GM04503 (cell line): ENCODE measurements around the gene MTFR2.
"Not testable (repeated sequence)": the region's sequence is repeated elsewhere in the genome, so short reads cannot be mapped to it uniquely, and the experiment has no call there.

ENCODE experiments used
- DNase-seq: peaks from one replicate; pipeline ENCODE4 v3.0.0-alpha.2; 2012; ENCODE audit warnings: low read depth

MTFR2 gene

DNA sequence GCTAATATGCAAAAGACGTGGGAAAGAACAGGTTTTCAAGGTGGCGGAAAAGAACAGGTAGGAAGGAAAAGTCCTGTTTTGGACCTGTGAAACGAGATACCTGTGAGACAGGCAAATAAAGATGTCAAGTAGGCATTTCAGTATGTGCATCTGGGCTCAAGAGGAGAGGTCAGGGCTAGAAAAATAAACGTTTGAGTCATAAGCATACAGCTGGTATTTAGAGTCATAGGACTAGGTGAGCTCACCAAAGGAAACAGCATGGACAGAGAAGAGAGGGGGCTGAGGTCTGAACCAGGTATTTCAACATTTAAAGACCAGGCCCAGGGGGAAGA lies 14.9 kb downstream of the MTFR2 start:
- no peak for DNase-seq

DNA sequence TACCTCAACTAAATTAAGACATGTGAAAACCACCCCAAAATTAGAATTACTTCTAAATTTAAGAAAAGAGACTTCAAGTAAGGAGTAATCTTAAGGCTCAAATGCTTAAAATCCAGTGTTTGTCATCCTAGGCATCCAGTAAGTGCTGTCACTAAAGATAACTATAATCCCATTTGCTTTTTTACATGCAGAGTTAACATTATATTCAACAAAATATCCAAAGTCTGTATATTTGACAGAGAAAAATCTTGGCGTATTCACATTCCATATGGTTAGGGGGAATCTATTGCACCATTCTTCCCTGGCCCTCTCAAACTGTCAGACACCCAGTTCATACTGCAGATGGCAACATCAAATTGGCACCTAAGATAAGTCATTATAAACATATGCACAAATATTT lies 17.4 kb downstream of the MTFR2 start:
- no peak for DNase-seq

DNA sequence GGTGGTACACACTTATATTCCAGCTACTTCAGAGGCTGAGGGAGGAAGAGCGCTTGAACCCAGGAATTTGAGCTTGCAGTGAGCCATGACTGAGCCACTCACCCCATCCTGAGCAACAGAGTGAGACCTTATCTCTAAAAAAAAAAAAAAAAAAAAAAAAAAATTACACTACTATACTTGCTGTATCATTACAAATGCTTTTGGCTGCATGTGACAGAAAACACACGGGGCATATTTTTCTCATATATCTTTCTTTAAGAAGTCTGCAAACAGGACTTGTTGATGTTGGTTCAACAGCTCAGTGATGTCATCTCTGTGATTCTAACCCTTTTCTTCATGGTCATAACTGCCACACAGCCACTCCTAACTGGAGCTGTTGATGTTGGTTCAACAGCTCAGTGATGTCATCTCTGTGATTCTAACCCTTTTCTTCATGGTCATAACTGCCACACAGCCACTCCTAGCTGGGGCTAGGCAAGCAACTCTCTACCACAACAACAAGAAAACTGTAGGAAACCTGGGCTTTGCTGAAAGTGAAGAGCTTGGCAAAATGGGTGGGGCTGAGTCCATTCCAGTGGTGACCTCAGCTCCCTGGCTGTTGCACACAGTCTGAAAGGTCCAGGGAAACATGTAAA lies 19.8 kb downstream of the MTFR2 start:
- DNase-seq: no peak

DNA sequence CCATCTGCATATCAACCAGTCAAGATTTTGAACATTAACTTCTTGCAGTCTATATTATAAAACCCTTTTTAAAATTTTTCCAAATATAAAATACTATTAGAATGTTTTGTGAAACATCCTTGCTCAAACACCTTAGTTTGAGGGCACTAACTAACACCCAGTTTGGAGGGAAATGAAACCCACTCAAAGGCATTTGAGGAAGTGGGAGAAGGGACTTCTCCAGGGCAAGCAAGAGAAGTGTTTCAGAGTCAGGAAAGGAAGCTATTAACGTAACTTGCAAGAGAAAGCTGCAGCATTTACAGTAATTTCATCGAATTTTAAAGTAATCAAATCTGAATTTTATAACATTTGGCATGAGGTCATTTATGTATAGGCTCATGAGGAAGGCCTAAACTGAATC lies 21.3 kb downstream of the MTFR2 start:
- no peak for DNase-seq

DNA sequence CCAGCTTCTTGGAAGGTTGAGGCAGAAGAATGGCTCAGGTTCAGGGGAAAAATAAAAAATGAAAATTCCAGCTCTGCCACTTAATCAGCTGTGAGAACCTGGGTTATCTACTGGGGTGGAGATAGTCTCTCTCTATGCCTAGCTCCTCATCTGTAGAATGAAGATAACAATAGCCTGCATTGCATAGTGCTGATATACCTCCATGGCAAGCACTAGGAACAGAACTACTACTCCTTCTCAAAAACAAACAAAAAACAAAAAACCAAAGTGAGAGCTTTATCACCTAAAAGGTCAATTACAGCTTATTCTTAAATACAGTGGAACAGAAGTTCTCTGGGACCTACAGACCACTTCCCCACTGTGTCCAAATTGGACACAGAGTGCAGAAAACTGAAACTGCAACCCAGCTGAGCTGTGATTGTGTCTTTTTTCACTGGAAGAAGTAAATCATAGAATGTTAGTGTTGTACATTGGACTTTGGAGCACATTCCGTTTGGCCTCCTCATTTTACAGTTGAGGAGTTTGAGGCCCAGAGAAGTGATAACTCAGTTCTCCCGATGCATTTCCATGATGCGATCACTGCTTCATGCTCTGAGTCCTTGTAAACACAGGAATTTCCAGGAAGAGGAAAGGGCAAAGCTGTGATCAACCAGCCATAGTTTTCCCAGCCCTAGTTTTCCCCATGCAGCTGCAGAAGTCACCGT lies 23.3 kb downstream of the MTFR2 start:
- no peak for DNase-seq

DNA sequence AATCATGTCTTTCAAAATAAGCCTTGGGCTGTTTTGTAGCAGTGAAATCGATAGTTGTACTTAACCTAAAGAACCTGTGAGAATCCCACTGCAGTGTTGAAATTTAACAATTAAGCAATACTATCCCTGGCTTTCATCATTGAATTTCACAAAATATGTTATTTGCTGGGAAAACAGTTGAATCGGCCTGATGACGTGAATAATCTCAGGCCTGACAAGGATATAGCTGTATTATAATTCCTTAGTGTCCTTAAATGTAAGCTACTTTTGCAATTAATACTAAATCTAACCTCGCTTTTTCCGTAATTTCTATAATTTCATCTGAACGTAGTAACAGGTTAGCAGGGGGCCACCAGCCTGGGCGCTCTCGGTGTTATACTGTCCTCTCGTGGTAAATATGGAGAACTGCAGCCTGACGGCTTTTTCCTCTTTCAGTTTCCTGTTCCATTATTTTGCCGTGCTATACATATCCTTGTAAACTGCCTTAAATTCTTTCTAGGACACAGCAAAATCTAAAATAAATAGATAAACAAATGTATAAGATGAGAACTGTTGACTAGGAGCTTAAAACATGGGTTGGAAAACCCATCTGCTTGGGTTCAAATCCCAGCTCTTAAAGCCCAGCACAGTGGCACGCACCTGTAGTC lies 24.0 kb downstream of the MTFR2 start:
- DNase-seq: no peak

DNA sequence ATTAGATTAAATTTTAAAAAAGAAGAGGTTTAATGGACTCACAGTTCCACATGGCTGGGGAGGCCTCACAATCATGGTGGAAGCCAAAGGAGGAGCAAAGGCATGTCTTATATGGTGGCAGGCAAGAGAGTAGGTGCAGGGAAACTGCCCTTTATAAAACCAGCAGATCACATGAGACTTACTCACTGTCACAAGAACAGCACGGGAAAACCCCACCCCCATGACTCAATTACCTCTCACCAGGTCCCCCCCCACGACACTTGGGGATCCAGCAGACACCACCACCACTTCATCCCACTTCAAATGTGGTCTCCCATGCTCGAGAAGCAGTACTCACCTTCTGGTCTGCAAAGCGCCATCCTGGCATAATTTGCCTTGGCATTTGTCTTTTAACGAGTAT lies 24.6 kb downstream of the MTFR2 start:
- no peak for DNase-seq

DNA sequence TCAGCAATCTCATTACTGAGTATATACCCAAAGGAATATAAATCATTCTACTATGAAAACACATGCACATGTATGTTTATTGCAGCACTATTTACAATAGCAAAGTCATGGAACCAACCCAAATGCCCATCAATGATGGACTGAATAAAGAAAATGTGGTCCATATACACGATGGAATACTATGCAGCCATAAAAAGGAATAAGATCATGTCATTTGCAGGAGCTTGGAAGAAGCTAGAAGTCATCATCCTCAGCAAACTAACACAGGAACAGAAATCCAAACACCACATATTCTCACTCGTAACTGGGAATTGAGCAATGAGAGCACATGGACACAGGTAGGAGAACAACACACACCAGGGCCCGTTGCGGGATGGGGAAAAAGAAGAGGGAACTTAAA lies 25.1 kb downstream of the MTFR2 start:
- not testable (repeated sequence) for DNase-seq

DNA sequence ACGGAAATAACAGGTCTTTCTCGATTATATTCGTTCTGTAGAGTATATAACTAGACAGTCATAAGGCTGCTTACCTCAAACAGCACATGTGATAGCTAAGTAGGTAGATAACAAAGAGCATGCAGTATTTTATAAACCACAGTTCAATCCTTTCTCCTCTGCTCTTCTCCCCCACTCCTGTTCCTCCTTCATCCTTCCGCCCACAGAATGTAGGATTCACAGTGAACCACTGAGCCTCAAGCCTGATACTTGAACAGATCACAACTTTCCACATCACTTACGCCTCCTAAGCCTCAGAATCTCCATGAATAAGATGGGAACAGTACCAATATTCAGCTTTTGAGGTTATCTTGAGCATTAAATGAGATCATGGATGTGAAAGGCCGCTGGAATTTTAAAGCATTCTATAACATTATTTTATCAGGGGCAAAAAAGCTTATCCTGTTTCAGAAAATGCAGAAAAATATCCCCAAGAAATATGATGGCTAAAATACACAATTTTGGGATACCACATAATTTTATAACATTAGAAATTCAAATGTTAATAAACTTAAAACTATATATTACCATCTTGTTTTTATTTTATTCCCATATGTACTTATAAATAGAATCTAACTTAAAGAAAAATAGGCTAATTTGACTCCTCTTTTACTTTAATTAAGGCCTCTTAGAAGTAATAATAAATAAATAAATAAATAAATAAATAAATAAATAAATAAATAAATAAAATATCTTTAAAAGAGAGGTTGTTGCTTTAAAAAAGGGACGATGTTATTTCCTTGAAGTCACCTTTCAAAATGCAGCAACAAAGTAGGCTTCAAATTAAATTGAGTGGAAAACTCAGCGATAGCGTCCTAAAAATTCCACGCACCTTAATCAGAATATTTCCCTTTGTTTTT lies 33.4 kb downstream of the MTFR2 start:
- no peak for DNase-seq

DNA sequence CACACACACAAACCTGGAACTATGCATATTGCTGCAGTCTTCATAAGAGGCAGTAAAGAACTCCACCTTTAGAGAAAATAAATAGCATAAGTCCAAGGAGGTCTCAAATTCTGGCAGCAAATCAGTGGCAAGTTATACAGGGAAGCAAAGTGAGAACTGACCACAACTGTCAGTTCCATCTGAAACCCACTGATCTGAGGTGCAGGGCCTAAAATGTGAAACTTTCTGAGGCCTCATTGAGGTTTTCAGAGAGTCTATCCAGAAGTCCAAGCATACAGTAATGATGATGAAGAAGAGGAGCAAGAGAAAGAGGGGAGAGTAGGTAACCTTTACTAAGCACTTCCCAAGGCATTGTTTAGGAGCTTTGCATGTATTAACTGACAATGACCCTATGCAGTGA lies 36.3 kb downstream of the MTFR2 start:
- no peak for DNase-seq

DNA sequence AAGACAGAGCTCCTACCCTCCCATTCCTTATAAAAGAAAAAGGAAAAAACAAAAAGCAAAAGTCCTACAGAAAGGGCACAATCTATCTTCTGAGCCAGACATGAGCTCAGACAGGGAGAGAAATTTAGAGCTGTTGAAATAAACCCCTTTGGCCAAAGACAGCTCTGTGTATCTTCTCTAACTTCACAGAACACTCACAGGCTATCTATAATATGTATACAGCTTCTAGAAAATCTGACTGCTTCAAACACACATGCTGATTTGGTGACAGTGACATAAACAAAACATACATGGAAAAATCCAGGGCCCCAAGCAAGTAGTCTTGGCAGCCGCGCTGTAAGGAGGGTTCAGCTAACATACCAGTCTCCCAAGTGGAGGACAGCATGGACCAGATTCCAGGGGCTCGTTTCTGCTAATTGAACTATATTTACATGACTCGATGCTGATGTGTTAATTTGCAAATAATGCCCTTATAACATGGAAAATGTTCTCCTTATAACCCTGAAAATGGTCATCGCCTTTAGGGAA lies 37.0 kb downstream of the MTFR2 start:
- DNase-seq: no peak

DNA sequence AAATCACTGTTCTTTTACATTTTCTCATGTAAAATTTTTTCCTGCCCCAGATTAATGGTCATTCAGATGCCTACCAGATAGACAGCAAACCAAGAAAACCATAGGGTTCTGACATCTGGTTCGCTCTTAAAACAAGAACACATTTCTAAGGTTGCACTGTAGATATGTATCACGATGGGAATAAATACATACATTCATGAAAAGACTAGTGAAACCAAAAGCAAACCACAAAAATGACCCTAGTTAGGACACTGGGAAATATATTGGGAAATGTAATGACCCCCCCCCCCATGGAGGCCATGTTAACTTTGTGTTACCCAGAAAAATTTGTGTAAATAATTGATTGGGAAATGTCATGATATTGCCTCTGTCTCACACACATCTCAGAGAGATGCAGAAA lies 37.5 kb downstream of the MTFR2 start:
- no peak for DNase-seq

DNA sequence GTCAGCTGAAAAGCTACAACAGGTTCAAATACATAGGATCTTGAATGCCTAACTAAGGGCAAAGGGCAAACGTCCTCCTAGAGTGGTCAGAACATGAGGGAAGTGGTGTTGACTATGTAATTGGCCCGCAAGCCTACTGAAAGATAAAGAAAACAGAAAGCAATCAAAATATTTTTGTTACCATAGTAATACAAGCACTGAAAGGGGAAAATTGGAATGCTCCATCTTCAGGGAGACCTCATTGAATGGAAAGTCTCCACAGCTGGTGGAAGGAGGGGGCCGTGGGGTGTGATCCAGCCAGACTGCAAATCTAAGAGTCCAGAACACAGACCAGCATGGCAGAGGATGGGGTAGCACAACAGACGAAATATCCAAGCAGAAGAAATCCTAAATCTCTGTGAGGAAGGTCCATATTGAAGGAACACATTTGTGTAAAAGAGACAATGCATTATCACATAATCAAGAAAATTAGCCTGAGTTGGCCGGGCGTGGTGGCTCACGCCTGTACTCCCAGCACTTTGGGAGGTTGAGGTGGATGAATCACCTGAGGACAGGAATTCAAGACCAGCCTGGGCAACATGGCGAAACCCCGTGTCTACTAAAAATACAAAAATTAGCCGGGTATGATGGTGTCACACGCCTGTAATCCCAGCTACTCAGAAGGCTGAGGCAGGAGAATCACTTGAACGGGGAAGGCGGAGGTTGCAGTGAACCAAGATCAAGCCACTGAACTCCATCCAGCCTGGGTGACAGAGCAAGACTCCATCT lies 39.5 kb downstream of the MTFR2 start:
- no peak for DNase-seq

DNA sequence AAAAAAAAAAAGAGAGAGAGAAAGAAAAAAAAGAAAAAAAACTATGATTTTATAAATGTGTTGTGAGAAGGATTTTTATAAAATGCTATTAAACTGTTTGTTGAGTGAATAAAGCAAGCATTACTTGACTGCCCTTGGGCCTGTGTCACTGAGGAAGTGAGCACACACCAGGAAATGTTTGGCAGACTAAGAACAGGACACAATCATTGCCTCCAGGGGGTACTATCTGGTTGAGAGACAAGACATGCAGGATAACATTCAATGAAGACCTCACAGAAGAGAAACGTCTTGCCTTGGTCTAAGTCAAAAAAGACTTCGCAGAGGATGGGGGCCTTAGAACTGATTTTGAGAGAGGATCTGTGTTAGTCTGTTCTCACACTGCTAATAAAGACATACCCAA lies 40.6 kb downstream of the MTFR2 start:
- DNase-seq: no peak

DNA sequence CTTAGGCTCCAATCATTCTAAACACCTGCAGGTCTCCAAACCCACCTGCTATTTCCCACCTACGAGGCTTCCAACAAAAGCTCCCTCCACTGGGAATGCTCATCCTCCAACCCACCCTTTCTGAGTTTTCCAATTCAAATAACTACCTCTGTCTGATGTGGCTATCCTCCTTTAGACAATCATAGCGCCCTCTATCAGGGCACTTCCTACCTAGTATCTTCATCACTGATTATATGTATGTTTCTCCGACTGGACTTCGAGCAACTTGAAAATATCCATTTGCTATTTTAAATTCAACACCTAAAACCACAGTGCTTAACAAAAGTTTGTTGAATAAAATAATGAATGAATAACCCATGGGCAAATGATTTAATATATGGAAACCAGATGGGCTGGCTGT lies 41.3 kb downstream of the MTFR2 start:
- DNase-seq: no peak

DNA sequence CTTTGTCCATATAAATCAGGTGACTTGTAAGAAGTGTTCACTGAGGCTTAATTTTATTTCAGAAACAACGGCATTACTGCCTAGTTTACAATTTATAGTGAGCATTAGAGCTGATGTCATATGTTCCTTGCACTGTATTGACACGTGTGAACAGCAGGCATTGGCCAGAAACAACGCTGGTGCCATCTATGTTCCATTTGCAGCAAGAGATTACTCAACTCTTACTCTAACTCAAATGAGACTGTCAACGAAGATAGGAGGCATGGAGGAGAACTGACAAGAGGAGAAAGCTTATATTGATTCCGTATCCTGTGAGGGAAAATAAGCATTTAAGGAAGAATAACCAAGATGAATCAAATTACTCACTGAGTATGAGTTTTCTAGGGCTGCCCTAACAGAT lies 48.4 kb downstream of the MTFR2 start:
- no peak for DNase-seq

DNA sequence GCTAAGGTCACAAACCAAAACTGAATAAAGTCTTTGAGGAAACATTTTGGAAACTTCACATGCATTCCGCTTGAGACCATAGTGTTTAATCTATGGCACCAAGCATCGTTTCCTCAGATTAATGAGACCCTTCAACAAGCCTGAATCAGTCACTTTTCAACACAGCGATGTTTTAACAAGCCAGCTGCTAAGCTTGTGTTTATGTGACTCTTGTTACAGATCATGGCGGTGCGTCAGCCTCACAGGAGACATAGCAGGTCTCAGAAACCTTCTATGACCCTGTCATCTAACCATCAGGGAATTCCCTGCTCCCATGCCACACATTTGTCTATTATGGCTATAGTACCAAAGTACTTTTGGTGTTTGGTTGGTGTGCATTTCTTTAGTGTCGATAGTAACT lies 57.2 kb downstream of the MTFR2 start:
- DNase-seq: no peak

DNA sequence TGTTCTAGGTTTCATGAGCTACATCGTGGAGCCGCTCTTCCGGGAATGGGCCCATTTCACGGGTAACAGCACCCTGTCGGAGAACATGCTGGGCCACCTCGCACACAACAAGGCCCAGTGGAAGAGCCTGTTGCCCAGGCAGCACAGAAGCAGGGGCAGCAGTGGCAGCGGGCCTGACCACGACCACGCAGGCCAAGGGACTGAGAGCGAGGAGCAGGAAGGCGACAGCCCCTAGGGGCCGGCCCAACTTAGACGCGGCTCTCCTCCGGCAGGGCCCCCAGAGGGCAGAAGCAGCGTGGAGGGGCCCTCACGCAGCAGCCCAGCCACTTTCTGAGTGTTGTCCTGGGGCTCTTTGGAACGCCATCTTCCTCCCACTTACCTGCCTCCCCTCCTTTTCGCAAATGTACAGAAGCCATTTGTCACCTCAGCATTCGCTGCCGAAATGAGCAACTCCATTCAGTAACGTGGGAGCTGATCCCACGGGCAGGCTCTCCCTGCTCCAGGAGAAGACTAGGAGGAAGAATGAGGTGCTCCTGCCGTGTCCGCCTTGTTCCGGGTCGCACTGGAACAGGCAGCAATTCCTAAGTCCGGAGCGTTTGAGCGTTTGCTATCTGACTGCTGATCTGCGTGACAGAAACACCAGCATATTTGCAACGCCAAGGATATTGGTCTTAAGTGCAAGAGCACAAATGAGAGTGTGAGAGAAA lies 58.4 kb downstream of the MTFR2 start:
- DNase-seq: no peak

DNA sequence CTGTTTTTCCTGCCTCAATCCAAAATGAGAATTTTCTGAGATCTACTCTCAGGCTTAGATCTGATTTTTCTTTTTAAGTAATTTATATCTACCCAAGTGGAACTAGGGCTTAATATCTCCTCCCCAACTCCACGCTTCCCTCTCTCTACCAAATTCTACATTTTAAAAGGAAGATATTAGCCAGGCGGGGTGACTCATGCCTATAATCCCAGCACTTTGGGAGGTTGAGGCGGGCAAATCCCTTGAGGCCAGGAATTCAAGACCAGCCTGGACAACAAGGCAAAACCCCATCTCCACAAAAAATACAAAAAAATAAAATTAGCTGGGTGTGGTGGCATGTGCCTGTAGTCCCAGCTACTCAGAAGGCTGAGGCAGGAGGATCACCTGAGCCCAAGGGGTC lies 61.0 kb downstream of the MTFR2 start:
- DNase-seq: no peak

DNA sequence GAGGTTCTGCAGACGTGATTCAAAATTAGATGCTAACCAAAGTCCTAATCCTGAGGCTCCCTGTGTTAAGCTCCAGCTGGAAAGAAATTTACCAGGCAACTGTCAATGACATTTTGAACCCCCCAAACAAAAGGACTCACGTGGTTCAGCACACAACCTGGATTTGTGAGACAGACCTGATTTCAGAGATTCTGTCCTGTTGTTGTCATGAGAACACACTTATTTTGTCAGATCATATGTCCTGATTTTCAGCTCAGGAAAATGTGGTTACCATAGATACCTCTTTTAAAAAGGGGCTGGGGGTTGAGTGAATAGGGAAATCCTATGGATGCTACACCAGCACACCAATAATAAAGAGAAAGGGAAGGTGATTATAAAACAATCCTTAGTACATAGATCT lies 61.6 kb downstream of the MTFR2 start:
- no peak for DNase-seq

DNA sequence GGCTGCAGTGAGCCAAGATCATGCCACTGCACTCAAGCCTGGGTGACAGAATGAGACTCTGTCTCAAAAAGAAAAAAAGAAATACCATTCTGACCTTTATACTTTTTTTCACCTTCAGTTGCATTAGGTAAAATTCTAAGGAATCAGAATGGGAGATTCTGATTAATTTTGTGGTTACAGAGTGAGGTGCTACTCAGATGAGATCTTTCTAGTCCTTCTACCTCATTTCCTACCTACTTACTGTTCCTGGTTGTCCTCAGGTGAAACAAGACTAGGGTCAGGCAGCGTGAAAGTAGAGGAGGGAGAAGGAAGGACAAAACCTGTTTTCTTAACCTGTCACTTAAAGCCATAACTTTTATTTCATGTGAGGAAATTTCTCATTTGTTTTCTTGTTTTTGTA lies 63.7 kb downstream of the MTFR2 start:
- no peak for DNase-seq
